Epithelial cell of esophagus (primary cell): Measurements from ENCODE around the gene PKD2L1.

Experiments
- DNase-seq: peaks from one replicate; pipeline ENCODE4 v3.0.0; 2010; ENCODE audit warnings: low read depth
- H3K4me3 ChIP-seq: 2 replicates; pipeline ENCODE4 v1.5.1; 2011; ENCODE audit warnings: mild to moderate bottlenecking, low read length, control low read depth
- TF ChIP-seq, protein P1 (sequence below): IDR thresholded peaks from 2 replicates; pipeline ENCODE4 v1.5.1; 2011; ENCODE audit warnings: low read depth, mild to moderate bottlenecking, low read length, control low read depth, inconsistent platforms; ENCODE audit not compliant: insufficient read depth; ENCODE audit errors: missing control alignments

The PKD2L1 gene

DNA sequence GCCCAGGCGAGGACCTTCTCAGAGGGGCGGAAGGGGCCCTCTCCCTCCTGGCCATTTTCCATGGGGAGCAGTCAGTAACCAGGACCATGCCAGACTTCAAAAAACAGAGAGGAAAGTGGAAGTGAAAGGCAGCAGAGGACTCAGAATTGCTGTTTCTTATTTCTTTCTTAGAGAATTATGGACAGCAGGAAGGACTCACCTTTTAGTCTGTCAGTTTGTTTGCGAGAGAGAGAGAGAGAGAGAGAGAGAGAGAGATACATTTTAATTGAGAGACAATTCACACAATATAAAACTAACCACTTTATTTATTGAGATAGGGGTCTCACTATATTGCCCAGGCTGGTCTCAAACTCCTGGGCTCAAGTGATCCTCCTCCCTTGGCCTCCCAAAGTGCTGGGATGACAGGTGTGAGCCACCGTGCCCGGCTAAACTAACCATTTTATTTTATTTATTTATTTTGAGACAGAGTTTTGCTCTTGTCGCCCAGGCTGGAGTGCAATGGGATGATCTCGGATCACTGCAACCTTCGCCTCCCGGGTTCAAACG lies 41.5 kb upstream of the PKD2L1 start:
- TF ChIP-seq, protein P1, sequence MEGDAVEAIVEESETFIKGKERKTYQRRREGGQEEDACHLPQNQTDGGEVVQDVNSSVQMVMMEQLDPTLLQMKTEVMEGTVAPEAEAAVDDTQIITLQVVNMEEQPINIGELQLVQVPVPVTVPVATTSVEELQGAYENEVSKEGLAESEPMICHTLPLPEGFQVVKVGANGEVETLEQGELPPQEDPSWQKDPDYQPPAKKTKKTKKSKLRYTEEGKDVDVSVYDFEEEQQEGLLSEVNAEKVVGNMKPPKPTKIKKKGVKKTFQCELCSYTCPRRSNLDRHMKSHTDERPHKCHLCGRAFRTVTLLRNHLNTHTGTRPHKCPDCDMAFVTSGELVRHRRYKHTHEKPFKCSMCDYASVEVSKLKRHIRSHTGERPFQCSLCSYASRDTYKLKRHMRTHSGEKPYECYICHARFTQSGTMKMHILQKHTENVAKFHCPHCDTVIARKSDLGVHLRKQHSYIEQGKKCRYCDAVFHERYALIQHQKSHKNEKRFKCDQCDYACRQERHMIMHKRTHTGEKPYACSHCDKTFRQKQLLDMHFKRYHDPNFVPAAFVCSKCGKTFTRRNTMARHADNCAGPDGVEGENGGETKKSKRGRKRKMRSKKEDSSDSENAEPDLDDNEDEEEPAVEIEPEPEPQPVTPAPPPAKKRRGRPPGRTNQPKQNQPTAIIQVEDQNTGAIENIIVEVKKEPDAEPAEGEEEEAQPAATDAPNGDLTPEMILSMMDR: no peak
- H3K4me3 ChIP-seq: no peak overlapping the region
- DNase-seq: no peak

DNA sequence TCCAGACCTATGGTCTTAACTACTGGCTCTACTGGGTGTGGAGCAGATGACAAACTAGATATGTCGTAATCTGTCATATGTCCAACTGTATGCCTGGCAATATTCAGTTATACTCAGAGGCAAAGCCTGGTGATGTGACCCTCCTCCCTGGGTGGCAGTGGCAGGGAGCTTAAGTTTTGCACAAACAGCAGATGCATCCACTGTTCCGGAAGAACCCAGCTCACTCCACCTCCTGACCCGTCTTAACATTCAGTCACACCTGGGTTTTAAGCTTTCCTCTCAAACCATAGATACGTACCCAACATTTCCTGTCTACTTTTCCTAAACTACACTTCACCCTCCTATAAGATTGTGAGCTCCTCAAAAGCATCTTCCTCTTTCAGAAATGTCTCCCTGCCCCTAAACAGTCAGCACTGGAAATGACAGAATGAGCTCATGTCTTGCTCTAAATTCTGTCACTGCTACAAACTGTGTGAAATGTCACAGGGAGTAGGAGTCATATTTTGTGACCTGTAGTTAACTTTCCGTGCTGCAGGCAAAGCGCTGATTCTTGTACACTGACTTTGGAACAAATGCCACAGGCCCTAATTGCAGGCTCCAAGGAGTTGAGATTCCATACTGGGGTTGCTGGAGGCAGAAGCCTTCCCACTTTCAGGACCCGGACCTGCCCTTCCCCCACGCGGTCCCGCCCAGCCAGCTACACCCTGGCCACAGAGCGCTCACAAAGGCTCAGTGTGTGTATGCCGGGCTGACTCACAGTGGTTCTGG lies 40.9 kb upstream of the PKD2L1 start:
- DNase-seq: peak; percentile 84

DNA sequence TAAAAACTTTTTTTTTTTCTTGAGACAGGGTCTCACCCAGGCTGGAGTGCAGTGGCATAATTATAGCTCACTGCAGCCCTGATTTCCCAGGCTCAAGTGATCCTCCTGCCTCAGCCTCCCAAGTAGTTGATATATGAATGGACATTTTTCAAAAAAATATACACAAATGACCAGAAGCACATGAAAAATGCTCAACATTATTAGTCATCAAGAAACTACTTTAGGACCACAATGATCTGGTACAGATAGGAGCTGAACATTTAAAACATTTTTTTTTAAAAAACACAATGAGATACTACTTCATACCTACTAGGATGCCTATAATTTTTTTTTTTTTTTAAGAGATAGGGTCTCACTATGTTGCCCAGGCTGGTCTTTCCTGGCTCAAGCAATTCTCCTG lies 38.7 kb upstream of the PKD2L1 start:
- DNase-seq: no peak
- TF ChIP-seq, protein P1: no peak
- no peak overlapping the region for H3K4me3 ChIP-seq

More for the DNA sequence above, 40.9 kb upstream of the PKD2L1 start:
- no peak overlapping the region for H3K4me3 ChIP-seq
- TF ChIP-seq, protein P1: no peak

DNA sequence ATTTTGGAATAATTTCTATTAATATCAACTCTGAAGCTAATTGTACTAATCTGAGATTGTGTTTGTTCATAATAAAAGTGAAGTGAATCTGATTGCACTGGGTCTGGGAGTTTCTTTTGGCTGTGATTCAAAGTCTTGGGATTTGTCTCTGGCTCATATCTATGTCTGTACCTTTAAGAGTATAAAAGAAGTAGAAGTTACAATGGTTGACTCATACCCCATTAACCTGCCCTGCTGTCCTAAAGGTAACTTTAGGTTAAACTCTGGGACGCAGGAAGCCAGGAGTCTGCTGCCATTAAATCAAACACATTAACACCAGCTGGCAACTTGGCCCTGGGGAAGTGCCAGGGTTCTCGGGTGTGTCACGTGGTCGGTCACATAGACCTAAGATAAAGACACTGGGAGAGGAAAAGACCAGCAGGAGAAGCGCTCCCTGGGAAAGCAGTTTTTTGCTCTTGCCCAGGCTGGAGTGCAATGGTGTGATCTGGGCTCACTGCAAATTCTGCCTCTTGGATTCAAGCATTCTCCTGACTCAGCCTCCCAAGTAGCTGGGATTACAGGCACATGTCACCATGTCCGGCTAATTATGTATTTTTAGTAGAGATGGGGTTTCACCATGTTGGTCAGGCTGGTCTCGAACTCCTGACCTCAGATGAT lies 34.8 kb upstream of the PKD2L1 start:
- TF ChIP-seq, protein P1: no peak
- peak; percentile 89 for DNase-seq
- H3K4me3 ChIP-seq: no peak overlapping the region

DNA sequence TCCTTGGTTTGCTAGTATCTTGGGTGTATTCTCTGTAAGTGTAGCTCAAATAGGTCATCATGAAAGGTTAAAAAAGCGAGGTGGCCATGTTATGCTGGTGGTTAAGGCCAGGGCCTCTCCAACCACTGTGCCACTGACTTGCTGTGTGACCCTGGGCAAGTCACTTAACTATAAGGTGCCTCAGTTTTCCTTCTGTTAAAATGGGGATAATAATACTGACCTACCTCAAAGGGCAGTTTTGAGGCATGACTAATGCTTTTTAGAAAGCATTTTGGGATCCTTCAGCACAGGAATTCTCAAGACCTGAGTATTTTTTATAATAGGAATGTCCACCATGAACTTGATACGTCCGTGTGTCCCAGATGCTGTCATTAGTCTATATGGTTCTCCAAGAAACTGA lies 34.1 kb upstream of the PKD2L1 start:
- no peak overlapping the region for H3K4me3 ChIP-seq
- TF ChIP-seq, protein P1: no peak
- no peak for DNase-seq

DNA sequence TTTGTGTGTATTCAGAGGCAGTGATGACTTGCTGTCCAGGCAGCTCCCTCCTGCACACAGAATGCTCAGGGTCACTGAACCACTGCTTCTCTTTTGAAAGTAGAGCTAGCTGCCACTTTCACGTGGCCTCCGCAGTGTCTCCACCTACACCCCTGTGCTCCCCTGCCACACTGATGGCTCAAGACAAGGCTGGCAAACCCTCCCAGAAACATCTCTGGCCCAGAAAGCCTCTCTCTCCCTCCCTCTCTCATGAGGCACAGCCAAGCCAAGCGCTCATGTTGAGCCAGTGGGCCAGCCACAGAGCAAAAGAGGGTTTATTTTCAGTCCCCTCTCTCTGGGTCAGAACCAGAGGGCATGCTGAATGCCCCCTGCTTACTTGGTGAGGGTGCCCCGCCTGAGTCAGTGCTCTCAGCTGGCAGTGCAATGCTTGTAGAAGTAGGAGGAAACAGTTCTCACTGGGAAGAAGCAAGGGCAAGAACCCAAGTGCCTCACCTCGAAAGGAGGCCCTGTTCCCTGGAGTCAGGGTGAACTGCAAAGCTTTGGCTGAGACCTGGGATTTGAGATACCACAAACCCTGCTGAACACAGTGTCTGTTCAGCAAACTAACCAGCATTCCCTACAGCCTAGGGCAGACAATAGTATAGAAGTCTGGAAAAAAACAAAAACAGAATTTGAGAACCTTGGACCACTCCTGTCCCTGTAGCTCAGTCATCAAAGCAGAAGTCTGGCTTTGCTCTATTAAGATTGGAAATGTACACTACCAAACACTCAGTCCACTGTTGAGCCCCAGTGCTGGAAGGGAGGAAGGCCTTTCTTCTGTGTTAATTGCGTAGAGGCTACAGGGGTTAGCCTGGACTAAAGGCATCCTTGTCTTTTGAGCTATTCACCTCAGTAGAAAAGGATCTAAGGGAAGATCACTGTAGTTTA lies 32.8 kb upstream of the PKD2L1 start:
- H3K4me3 ChIP-seq: no peak overlapping the region
- no peak for DNase-seq
- TF ChIP-seq, protein P1: no peak
